ENCODE results near the gene CEP57. TPM values are rescaled to one million over a fixed set of nuclear protein-coding genes. Genes with fewer than 3 reads are reported as not detected.

The CEP57 gene
- total and polyA plus RNA-seq, 2 of the 13 experiments (the other 11 are each of a cell fraction or from before 2014, with no cell fraction given): 34.3 to 59.4 TPM

DNA sequence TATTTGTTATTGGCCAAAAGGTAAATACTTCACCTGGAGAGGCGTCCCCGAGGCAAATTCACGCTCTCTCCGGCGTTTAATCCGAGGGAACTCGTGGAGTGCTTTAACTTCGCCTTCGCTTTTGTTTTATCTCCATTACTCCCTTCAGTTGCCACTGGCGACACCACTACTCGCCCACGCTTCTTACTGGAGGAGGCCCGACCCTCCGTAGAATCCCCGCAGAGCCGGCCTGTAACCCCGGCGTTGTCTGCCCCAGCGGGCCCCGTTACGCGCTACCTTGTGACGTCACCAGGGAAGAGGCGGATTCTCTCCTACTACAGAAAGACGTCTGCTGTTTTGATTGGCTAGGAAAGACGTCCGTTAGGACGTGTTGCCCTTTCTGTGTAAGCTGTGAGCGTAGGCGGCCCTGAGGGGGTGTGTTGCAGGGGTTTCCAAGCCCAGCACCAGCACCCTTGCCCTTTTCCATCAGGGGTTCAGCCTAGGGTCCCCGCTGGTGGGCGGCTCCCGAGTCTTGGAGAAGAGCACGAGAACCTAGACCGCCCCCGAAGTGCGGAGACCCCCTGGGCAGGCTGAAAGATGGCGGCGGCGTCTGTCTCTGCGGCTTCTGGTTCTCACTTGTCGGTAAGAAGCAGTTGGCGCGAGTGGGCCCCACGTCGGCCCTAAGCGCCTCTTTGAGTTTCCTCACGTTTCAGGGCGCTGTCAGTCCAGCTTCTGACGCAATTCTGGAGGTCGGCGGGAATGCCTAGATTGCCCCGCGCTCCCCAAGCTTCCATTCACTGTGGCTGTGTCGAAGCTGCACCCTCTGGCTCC, at the start of gene CEP57 (continued):
- no peak for TF ChIP-seq ZUFSP (CRISPR knock-in tag; IDR thresholded peaks at IDR 0.05; ENCODE audit: borderline replicate concordance)
- TF ChIP-seq ZNF660 (CRISPR knock-in tag; IDR thresholded peaks at IDR 0.05; ENCODE audit: borderline replicate concordance, low read depth): no peak
- TF ChIP-seq, protein P1, sequence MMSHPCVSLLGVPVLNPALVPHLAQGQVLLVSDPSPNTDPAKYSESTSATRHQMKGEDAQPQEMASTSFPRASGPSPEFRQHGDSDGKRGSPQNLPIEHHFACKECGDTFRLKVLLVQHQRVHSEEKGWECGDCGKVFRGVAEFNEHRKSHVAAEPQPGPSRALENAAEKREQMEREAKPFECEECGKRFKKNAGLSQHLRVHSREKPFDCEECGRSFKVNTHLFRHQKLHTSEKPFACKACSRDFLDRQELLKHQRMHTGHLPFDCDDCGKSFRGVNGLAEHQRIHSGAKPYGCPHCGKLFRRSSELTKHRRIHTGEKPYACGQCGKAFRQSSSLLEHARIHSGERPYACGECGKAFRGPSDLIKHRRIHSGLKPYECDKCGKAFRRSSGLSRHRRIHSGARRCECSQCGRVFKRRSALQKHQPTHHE (CRISPR knock-in tag; IDR thresholded peaks at IDR 0.05; ENCODE audit: borderline replicate concordance): 0 out of 2 replicates have a peak, but pooled peaks have one; percentile 67
- no peak; the same call in 1 of the 2 replicates for TF ChIP-seq NFKBIZ (CRISPR knock-in tag; IDR thresholded peaks at IDR 0.05)
- TF ChIP-seq GPN1 (CRISPR knock-in tag; IDR thresholded peaks at IDR 0.05; ENCODE audit: borderline replicate concordance): no peak
- TF ChIP-seq RNF219 (CRISPR knock-in tag; IDR thresholded peaks at IDR 0.05): no peak
- no peak for TF ChIP-seq ZNF710 (CRISPR knock-in tag; IDR thresholded peaks at IDR 0.05; ENCODE audit: borderline replicate concordance)
- no peak for TF ChIP-seq ZNF414 (CRISPR knock-in tag; IDR thresholded peaks at IDR 0.05)
- no peak for TF ChIP-seq ZNF558 (CRISPR knock-in tag; IDR thresholded peaks at IDR 0.05; ENCODE audit: borderline replicate concordance)
- no peak for TF ChIP-seq NFKB2 (CRISPR knock-in tag; IDR thresholded peaks at IDR 0.05; ENCODE audit: borderline replicate concordance)
- TF ChIP-seq ZNF512 (CRISPR knock-in tag; IDR thresholded peaks at IDR 0.05): no peak
- TF ChIP-seq, protein P2, sequence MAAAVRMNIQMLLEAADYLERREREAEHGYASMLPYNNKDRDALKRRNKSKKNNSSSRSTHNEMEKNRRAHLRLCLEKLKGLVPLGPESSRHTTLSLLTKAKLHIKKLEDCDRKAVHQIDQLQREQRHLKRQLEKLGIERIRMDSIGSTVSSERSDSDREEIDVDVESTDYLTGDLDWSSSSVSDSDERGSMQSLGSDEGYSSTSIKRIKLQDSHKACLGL (CRISPR knock-in tag; IDR thresholded peaks at IDR 0.05): peak; percentile 44; the same call in 1 of the 2 replicates
- no peak for TF ChIP-seq MZF1 (CRISPR knock-in tag; IDR thresholded peaks at IDR 0.05; ENCODE audit: borderline replicate concordance)
